Measurements from ENCODE around the gene CBARP. TPM values are rescaled to one million over a fixed set of nuclear protein-coding genes. Genes with fewer than 3 reads are reported as not detected.

Gene CBARP
- polyA plus RNA-seq, 1 of the 3 experiments (the other 2 are of a cell fraction): 5.1 TPM

DNA sequence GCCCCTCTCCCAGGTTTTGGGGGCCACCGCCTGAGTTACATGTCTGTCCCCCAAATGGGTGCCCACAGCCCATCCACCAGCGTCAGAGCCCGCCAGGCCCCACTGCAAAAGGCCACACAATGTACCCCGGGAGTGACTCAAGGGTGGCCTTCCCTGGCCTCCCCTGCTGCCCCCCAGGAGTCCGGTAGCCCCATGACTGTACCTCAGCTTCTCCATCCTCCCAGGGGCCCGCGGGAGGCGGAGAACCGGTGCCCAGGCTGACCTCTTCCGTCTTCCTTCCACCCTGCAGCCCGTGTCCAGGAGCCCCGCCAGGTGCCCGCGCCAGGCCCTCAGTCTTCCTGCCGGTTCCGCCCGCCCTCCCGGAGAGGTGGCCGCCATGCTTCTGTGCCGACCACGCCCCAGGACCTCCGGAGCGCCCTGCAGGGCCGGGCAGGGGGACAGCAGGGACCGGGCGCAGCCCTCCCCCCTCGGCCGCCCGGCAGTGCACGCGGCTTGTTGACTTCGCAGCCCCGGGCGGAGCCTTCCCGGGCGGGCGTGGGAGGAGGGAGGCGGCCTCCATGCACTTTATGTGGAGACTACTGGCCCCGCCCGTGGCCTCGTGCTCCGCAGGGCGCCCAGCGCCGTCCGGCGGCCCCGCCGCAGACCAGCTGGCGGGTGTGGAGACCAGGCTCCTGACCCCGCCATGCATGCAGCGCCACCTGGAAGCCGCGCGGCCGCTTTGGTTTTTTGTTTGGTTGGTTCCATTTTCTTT is 10.3 kb downstream of the CBARP start:
- Histone ChIP-seq H3K27me3 (ENCODE audit: insufficient read depth) (no peaks in the 10 kb centered on the region), H3K9ac (no peak overlapping the region), H3K27ac (ENCODE audit: low read depth in 2 of 2, low read length in 1 of 2) (no peak overlapping the region), H3K4me3 (ENCODE audit: low read depth in 2 of 2, low read length in 1 of 2) (no peak overlapping the region), H2AFZ (ENCODE audit: low read depth) (no peak overlapping the region), H3K4me2 (no peak overlapping the region), H3K36me3 (replicated peaks in 1 of 2; ENCODE audit: control insufficient read depth in 1 of 2, insufficient read depth in 2 of 2, low read length in 1 of 2) (peaks cover 0 to 47% of the 10 kb centered on the region in 2 experiments), H3K9me2 (no peaks in the 10 kb centered on the region), H4K20me1 (ENCODE audit: insufficient read depth) (peaks cover 19% of the 10 kb centered on the region), H3K9me3 (no peaks in the 10 kb centered on the region), H3F3A (replicated peaks; ENCODE audit: insufficient read depth) (peaks cover 3% of the 10 kb centered on the region), H3K79me2 (ENCODE audit: insufficient read depth) (no peaks in the 10 kb centered on the region), H3K4me1 (ENCODE audit: control insufficient read depth in 1 of 2, insufficient read depth in 2 of 2, low read depth in 1 of 2, low read length in 1 of 2) (peaks cover 0 to 5% of the 10 kb centered on the region in 2 experiments; a peak in 1 of 4 replicates)
- ChIA-PET CTCF (interaction anchor here (1.3 to 2.3 kb wide), 2 partner anchors 13 to 39 kb away, joined by 4 to 5 read pairs; no protein-coding TSS in a partner anchor), POLR2A (no interaction called here)
- no peak for TF ChIP-seq MEF2A (IDR thresholded peaks at IDR 0.05; ENCODE audit: borderline replicate concordance, low read depth)
- no peak for TF ChIP-seq JUND (IDR thresholded peaks at IDR 0.05)
- TF ChIP-seq ELF1 (IDR thresholded peaks at IDR 0.05): no peak
- no peak for TF ChIP-seq TAF1 (IDR thresholded peaks at IDR 0.05; ENCODE audit: borderline replicate concordance, low read depth, low read length)
- TF ChIP-seq TEAD4 (IDR thresholded peaks at IDR 0.05; ENCODE audit: borderline replicate concordance, insufficient read depth): no peak
- TF ChIP-seq RFX5 (IDR thresholded peaks at IDR 0.05; ENCODE audit: low read length): no peak
- no peak for TF ChIP-seq YY1 (IDR thresholded peaks at IDR 0.05; ENCODE audit: low read depth)
- no peak for TF ChIP-seq RAD21 (IDR thresholded peaks at IDR 0.05; ENCODE audit: low read length)
- no peak for TF ChIP-seq USF1 (IDR thresholded peaks at IDR 0.05; ENCODE audit: borderline replicate concordance, low read depth)
- TF ChIP-seq CTCF (IDR thresholded peaks at IDR 0.05): no peak
- TF ChIP-seq FOXM1 (IDR thresholded peaks at IDR 0.05; ENCODE audit: low read depth): no peak
- TF ChIP-seq SIN3A (IDR thresholded peaks at IDR 0.05; ENCODE audit: borderline replicate concordance, low read depth, low read length): no peak
- TF ChIP-seq NRF1 (IDR thresholded peaks at IDR 0.05; ENCODE audit: low read depth, low read length): no peak
- WGBS (ENCODE audit: low lambda C conversion rate): 96% methylated on average over 50 of the region's 56 CpGs
- no peak for DNase-seq

DNA sequence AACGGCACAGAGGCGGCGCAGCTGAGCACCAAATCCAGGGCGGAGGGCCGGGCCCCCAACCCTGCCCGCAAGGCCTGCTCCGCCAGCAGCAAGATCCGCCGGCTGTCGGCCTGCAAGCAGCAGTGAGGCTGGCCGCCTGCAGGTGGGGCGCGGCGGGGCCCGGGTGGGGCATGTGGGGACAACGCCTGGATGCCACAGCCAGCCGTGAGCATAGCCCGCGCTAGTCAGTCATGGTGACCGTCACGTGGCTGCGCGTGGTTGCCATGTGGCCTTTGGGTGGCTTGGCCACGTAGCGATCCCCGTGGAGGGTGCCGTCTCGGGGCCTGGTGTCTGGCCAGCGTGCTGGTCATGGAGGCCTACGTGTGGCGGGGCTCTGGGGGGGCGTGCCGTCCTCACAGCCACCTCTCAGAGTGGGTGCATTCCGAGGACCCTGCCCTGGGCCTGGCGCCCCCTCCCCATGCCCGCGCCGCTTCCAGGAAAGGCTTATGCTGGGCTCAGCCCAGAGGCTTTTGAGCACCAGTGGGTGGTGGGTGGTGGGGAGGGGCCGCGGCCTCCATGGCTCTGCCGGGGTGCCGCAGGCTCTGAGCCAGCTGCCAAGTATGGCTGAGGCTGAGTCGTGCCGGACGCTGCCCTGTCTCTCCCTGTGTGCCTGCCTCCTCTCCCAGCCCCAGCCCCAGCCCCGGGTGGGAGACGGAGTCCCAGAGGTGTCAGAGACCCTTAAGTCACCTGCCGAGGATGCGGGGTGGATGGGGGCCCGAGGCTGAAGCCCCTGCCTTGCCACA is 11.1 kb downstream of the CBARP start:
- Histone ChIP-seq H3K4me3 (ENCODE audit: low read depth in 2 of 2, low read length in 1 of 2) (no peak overlapping the region), H3K27me3 (ENCODE audit: insufficient read depth) (no peaks in the 10 kb centered on the region), H3K4me2 (no peak overlapping the region), H3F3A (replicated peaks; ENCODE audit: insufficient read depth) (no peaks in the 10 kb centered on the region), H3K9me3 (no peaks in the 10 kb centered on the region), H4K20me1 (ENCODE audit: insufficient read depth) (peaks cover 11% of the 10 kb centered on the region; the same call in 1 of the 2 replicates), H2AFZ (ENCODE audit: low read depth) (no peak overlapping the region), H3K9ac (no peak overlapping the region), H3K9me2 (no peaks in the 10 kb centered on the region), H3K4me1 (ENCODE audit: control insufficient read depth in 1 of 2, insufficient read depth in 2 of 2, low read depth in 1 of 2, low read length in 1 of 2) (peaks cover 0 to 5% of the 10 kb centered on the region in 2 experiments; a peak in 1 of 4 replicates), H3K79me2 (ENCODE audit: insufficient read depth) (no peaks in the 10 kb centered on the region), H3K27ac (ENCODE audit: low read depth in 2 of 2, low read length in 1 of 2) (no peak overlapping the region), H3K36me3 (replicated peaks in 1 of 2; ENCODE audit: control insufficient read depth in 1 of 2, insufficient read depth in 2 of 2, low read length in 1 of 2) (peaks cover 0 to 52% of the 10 kb centered on the region in 2 experiments)
- DNase-seq: no peak
- peak; percentile 20; the same call in 1 of the 2 replicates for TF ChIP-seq POLR2AphosphoS5 (IDR thresholded peaks at IDR 0.05; ENCODE audit: low read depth, low read length)
- no peak for TF ChIP-seq GATA2 (CRISPR knock-in tag; IDR thresholded peaks at IDR 0.05)
- ChIA-PET CTCF (interaction anchor here (1.2 to 2.3 kb wide), 5 partner anchors 10 to 114 kb away, joined by 4 to 12 read pairs (median 6); partner anchors contain the start of gene ATP5F1D), POLR2A (interaction anchor here (1.7 kb wide), 1 partner anchor 43 kb away, joined by 4 read pairs; the partner anchor contains the start of gene CIRBP)
- WGBS (ENCODE audit: low lambda C conversion rate): no CpG with 5 or more reads among the region's 50 CpGs

All from SK-N-SH (cell line).